Left renal cortex interstitium (tissue), 4 donors: ENCODE results near the gene WWC2. TPM values are rescaled to one million over a fixed set of nuclear protein-coding genes. Genes with fewer than 3 reads are reported as not detected.

ENCODE experiments used
- DNase-seq, 4 donors: peaks; one replicate each; pipeline ENCODE4 v3.0.0-alpha.2; 2013; ENCODE audit warnings: low read depth in 4 of 4, low spot score in 2 of 4, missing footprints in 1 of 4
- polyA plus RNA-seq, 4 donors: library from polyadenylated mRNA; unstranded; fragments of 120-200 nt; gene quantifications; one replicate each; pipeline ENCODE4 v1.2.1, GENCODE V29; 2013; ENCODE audit not compliant: insufficient read length in 4 of 4

WWC2 gene
- polyA plus RNA-seq, 4 donors = 47.3 to 68.7 (median 56.7) TPM

GRCh38 chr4:183347146-183347545 is 248.1 kb downstream of the WWC2 start:
- DNase-seq = no peak

- DNase-seq = no peak
Observed at GRCh38 chr4:183347566-183347965, 248.5 kb downstream of the WWC2 start.

GRCh38 chr4:183348136-183348535 is 249.1 kb downstream of the WWC2 start:
- DNase-seq = no peak

GRCh38 chr4:183348706-183349659 is 249.9 kb downstream of the WWC2 start:
- DNase-seq = no peak

- no peak for DNase-seq
Observed at GRCh38 chr4:183349673-183350072, 250.6 kb downstream of the WWC2 start.

- DNase-seq = no peak
Observed at GRCh38 chr4:183350317-183351071, 251.4 kb downstream of the WWC2 start.

- no peak for DNase-seq
Observed at GRCh38 chr4:183352546-183352945, 253.5 kb downstream of the WWC2 start.

- DNase-seq = no peak
Observed at GRCh38 chr4:183353557-183353956, 254.5 kb downstream of the WWC2 start.

- no peak for DNase-seq
Observed at GRCh38 chr4:183354219-183354618, 255.2 kb downstream of the WWC2 start.

- DNase-seq = no peak
Observed at GRCh38 chr4:183355405-183355804, 256.3 kb downstream of the WWC2 start.

- DNase-seq = no peak
Observed at GRCh38 chr4:183356173-183356830, 257.2 kb downstream of the WWC2 start.

GRCh38 chr4:183356931-183357675 is 258.0 kb downstream of the WWC2 start:
- no peak for DNase-seq

GRCh38 chr4:183358215-183358755 is 259.2 kb downstream of the WWC2 start:
- no peak for DNase-seq

GRCh38 chr4:183360161-183360919 is 261.3 kb downstream of the WWC2 start:
- DNase-seq = no peak

- no peak for DNase-seq
Observed at GRCh38 chr4:183362036-183362435, 263.0 kb downstream of the WWC2 start.

- no peak for DNase-seq
Observed at GRCh38 chr4:183362916-183363542, 264.0 kb downstream of the WWC2 start.

GRCh38 chr4:183364025-183364424 is 265.0 kb downstream of the WWC2 start:
- no peak for DNase-seq

GRCh38 chr4:183366206-183366835 is 267.3 kb downstream of the WWC2 start:
- no peak for DNase-seq
